Measurements from ENCODE around the gene SCGN. TPM values are rescaled to one million over a fixed set of nuclear protein-coding genes. Genes with fewer than 3 reads are reported as not detected.
A peak's percentile ranks its signal among the peaks of the same experiment; 100 is the strongest.

SCGN gene
- total and polyA plus RNA-seq, 2 of the 13 experiments (the other 11 are each of a cell fraction or from before 2014, with no cell fraction given) = 2.9 to 29.0 TPM

GRCh38 chr6:25635886-25636317 lies 16.1 kb upstream of the SCGN start (continued):
- peak; percentile 43 for TF ChIP-seq ASH2L (IDR thresholded peaks at IDR 0.05; ENCODE audit: insufficient read length, low read depth, low read length)
- TF ChIP-seq SP5 (CRISPR knock-in tag; IDR thresholded peaks at IDR 0.05; ENCODE audit: borderline replicate concordance, low read depth) = 0 out of 2 replicates have a peak, but pooled peaks have one; percentile 5
- peak; percentile 98 for TF ChIP-seq HNF4A (CRISPR knock-in tag; IDR thresholded peaks at IDR 0.05)
- 0 out of 2 replicates have a peak, but pooled peaks have one; percentile 35 for TF ChIP-seq REPIN1 (CRISPR knock-in tag; IDR thresholded peaks at IDR 0.05; ENCODE audit: borderline replicate concordance, low read depth)
- TF ChIP-seq RAD51 (IDR thresholded peaks at IDR 0.05; ENCODE audit: borderline replicate concordance) = no peak
- no peak for TF ChIP-seq ZNF547 (CRISPR knock-in tag; IDR thresholded peaks at IDR 0.05)
- TF ChIP-seq KDM3A (CRISPR knock-in tag; IDR thresholded peaks at IDR 0.05; ENCODE audit: low read depth) = peak; percentile 72; the same call in 1 of the 2 replicates
- TF ChIP-seq NKX3-1 (CRISPR knock-in tag; IDR thresholded peaks at IDR 0.05) = 0 out of 2 replicates have a peak, but pooled peaks have one; percentile 26
- TF ChIP-seq ERF (CRISPR knock-in tag; IDR thresholded peaks at IDR 0.05) = peak; percentile 88
- TF ChIP-seq NR2C2 (CRISPR knock-in tag; IDR thresholded peaks at IDR 0.05; ENCODE audit: borderline replicate concordance) = peak; percentile 77
- TF ChIP-seq, protein P1, sequence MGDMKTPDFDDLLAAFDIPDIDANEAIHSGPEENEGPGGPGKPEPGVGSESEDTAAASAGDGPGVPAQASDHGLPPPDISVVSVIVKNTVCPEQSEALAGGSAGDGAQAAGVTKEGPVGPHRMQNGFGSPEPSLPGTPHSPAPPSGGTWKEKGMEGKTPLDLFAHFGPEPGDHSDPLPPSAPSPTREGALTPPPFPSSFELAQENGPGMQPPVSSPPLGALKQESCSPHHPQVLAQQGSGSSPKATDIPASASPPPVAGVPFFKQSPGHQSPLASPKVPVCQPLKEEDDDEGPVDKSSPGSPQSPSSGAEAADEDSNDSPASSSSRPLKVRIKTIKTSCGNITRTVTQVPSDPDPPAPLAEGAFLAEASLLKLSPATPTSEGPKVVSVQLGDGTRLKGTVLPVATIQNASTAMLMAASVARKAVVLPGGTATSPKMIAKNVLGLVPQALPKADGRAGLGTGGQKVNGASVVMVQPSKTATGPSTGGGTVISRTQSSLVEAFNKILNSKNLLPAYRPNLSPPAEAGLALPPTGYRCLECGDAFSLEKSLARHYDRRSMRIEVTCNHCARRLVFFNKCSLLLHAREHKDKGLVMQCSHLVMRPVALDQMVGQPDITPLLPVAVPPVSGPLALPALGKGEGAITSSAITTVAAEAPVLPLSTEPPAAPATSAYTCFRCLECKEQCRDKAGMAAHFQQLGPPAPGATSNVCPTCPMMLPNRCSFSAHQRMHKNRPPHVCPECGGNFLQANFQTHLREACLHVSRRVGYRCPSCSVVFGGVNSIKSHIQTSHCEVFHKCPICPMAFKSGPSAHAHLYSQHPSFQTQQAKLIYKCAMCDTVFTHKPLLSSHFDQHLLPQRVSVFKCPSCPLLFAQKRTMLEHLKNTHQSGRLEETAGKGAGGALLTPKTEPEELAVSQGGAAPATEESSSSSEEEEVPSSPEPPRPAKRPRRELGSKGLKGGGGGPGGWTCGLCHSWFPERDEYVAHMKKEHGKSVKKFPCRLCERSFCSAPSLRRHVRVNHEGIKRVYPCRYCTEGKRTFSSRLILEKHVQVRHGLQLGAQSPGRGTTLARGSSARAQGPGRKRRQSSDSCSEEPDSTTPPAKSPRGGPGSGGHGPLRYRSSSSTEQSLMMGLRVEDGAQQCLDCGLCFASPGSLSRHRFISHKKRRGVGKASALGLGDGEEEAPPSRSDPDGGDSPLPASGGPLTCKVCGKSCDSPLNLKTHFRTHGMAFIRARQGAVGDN (CRISPR knock-in tag; IDR thresholded peaks at IDR 0.05) = peak; percentile 15; the same call in 1 of the 2 replicates
- peak; percentile 22; the same call in 1 of the 2 replicates for TF ChIP-seq ZNF281 (CRISPR knock-in tag; IDR thresholded peaks at IDR 0.05; ENCODE audit: borderline replicate concordance)
- TF ChIP-seq ZBTB20 (CRISPR knock-in tag; IDR thresholded peaks at IDR 0.05; ENCODE audit: borderline replicate concordance, low read depth) = peak; percentile 75; the same call in 1 of the 2 replicates
- peak; percentile 89 to 91; a peak in 3 of 4 replicates for TF ChIP-seq NR2F1 (CRISPR knock-in tag; IDR thresholded peaks at IDR 0.05)
- no peak for TF ChIP-seq ZNF451 (CRISPR knock-in tag; IDR thresholded peaks at IDR 0.05)
- peak; percentile 67 for TF ChIP-seq TCF7 (IDR thresholded peaks at IDR 0.05; ENCODE audit: low read depth)
- 0 out of 2 replicates have a peak, but pooled peaks have one; percentile 28 for TF ChIP-seq SIX1 (CRISPR knock-in tag; IDR thresholded peaks at IDR 0.05; ENCODE audit: borderline replicate concordance)
- peak; percentile 93 for TF ChIP-seq ZMYM2 (CRISPR knock-in tag; IDR thresholded peaks at IDR 0.05)
- TF ChIP-seq ZMYM4 (CRISPR knock-in tag; IDR thresholded peaks at IDR 0.05) = peak; percentile 89
- TF ChIP-seq TARDBP (CRISPR knock-in tag; IDR thresholded peaks at IDR 0.05) = peak; percentile 95
- TF ChIP-seq ZNF597 (CRISPR knock-in tag; IDR thresholded peaks at IDR 0.05) = no peak
- peak; percentile 95 for TF ChIP-seq POGZ (CRISPR knock-in tag; IDR thresholded peaks at IDR 0.05)
- TF ChIP-seq ELF1 (CRISPR knock-in tag; IDR thresholded peaks at IDR 0.05) = peak; percentile 41; the same call in 1 of the 2 replicates
- no peak for TF ChIP-seq KLF12 (CRISPR knock-in tag; IDR thresholded peaks at IDR 0.05; ENCODE audit: borderline replicate concordance)
